Sigmoid colon (tissue), 7 donors: ENCODE results near the gene EIF4E. TPM values are rescaled to one million over a fixed set of nuclear protein-coding genes. Genes with fewer than 3 reads are reported as not detected.
"Not testable (repeated sequence)": the region's sequence is repeated elsewhere in the genome, so short reads cannot be mapped to it uniquely, and the experiment has no call there.

Experiments used
- DNase-seq: peaks from one replicate; pipeline ENCODE4 v3.0.0-alpha.2; 2019
- H3K27ac ChIP-seq, 4 donors: fragments of 200-600 bp; sonication (generic); one replicate each; pipeline ENCODE4 v1.5.1; 2016 to 2019; ENCODE audit warnings: mild to moderate bottlenecking in 1 of 4
- H3K27me3 ChIP-seq, 3 donors: fragments of 200-600 bp; sonication (generic); one replicate each; pipeline ENCODE4 v1.5.1; 2019; ENCODE audit warnings: mild to moderate bottlenecking in 1 of 3
- H3K36me3 ChIP-seq, 4 donors: fragments of 200-600 bp; sonication (generic); one replicate each; pipeline ENCODE4 v1.5.1; 2016 to 2019
- H3K4me1 ChIP-seq, 4 donors: fragments of 200-600 bp; sonication (generic); one replicate each; pipeline ENCODE4 v1.5.1; 2017 to 2019
- H3K4me3 ChIP-seq, 4 donors: fragments of 200-600 bp; sonication (generic); one replicate each; pipeline ENCODE4 v1.5.1; 2017 to 2019; ENCODE audit warnings: mild to moderate bottlenecking in 2 of 4, moderate library complexity in 1 of 4
- H3K9me3 ChIP-seq, 4 donors: fragments of 200-600 bp in 3 of 4; sonication (generic) in 3 of 4; one replicate each; pipeline versions ENCODE4 v1.5.1 to v1.6.1; 2013 to 2019
- CTCF ChIP-seq, 4 experiments: fragments of 450-650 bp in 3 of 4; fragments of 200-600 bp in 1 of 4; IDR thresholded peaks; one replicate each; pipeline ENCODE4 v1.5.1; 2016 to 2019; ENCODE audit warnings: antibody characterized with exemption in 4 of 4, mild to moderate bottlenecking in 3 of 4, moderate library complexity in 2 of 4
- EP300 ChIP-seq, 4 donors: sonication (generic); formaldehyde crosslinking; IDR thresholded peaks; one replicate each; pipeline ENCODE4 v1.6.1; 2017; ENCODE audit warnings: antibody characterized with exemption in 4 of 4
- POLR2A ChIP-seq, 2 donors: fragments of 450-650 bp; IDR thresholded peaks; one replicate each; pipeline ENCODE4 v1.6.1; 2016; ENCODE audit warnings: antibody characterized with exemption in 2 of 2, mild to moderate bottlenecking in 2 of 2, moderate library complexity in 2 of 2
- POLR2AphosphoS5 ChIP-seq, 4 donors: sonication (generic); formaldehyde crosslinking; IDR thresholded peaks; one replicate each; pipeline ENCODE4 v1.6.1; 2017; ENCODE audit warnings: antibody characterized with exemption in 4 of 4
- WGBS, 2 donors: extraction: QIAGEN DNeasy Blood & Tissue Kit; methylation state at CpG; one replicate each; pipeline ENCODE4 v1.1.7; 2013; 5-methylcytosine and 5-hydroxymethylcytosine counted together
- intact Hi-C: fragments of 100-400 bp; cut with DNase I; formaldehyde crosslinking; loops from one replicate; pipeline ENCODE4 v1.15.1; 2023
- polyA plus RNA-seq, 3 donors: library from polyadenylated mRNA; stranded (reverse); fragments of 200-250 nt; gene quantifications; one replicate each; pipeline ENCODE4 v1.2.3, GENCODE V29; 2013
- total RNA-seq, 4 donors: library from RNA; depleted of rRNA; stranded (reverse); fragments of >200 nt; gene quantifications; one replicate each; pipeline ENCODE4 v1.1.0, GENCODE V29; 2016
- donor health status: healthy with polysubstance abuse.
- donor health status: Bipolar disorder and iron deficiency.
- donor health status: healthy.

Gene EIF4E
- total and polyA plus RNA-seq, 7 donors = 38.5 to 115 (median 74.5) TPM

GRCh38 chr4:98928131-98928504 lies 815 bp downstream of the EIF4E start:
- Histone ChIP-seq H3K27ac (peak overlapping the region; percentile 88 to 98 (median 95)), H3K9me3 (no peaks in the 10 kb centered on the region), H3K4me1 (peaks cover 0 to 30% (median 22%) of the 10 kb centered on the region in 4 donors), H3K27me3 (no peaks in the 10 kb centered on the region), H3K36me3 (peaks cover 0 to 4% (median 0%) of the 10 kb centered on the region in 4 donors), H3K4me3 (peak overlapping the region; percentile 59 to 98 (median 96))
- TF ChIP-seq POLR2A (IDR thresholded peaks at IDR 0.05) (no peak), CTCF (IDR thresholded peaks at IDR 0.05) (peak in 1 of 4 experiments; percentile 8)
- peak; percentile 79 for DNase-seq
- intact Hi-C loops = loop anchor here (2.0 to 10.0 kb wide), 6 partner anchors 67 to 967 kb away; partner anchors contain the start of genes LAMTOR3, METAP1, RAP1GDS1 and TSPAN5
- WGBS, 2 donors = 1% methylated on average over 26 of the region's 26 CpGs

GRCh38 chr4:98926257-98926656 lies 2.7 kb downstream of the EIF4E start:
- intact Hi-C loops = loop anchor here (5.0 to 10.0 kb wide), 5 partner anchors 131 to 969 kb away; partner anchors contain the start of genes LAMTOR3, RAP1GDS1 and TSPAN5
- WGBS, 2 donors = 95 to 98% methylated on average over 15 of the region's 15 CpGs
- not testable (repeated sequence) for H3K27me3 ChIP-seq, H3K4me3 ChIP-seq, H3K36me3 ChIP-seq, H3K27ac ChIP-seq, DNase-seq, H3K9me3 ChIP-seq
- peaks cover 0 to 30% (median 22%) of the 10 kb centered on the region in 4 donors for H3K4me1 ChIP-seq

GRCh38 chr4:98921292-98921691 lies 7.6 kb downstream of the EIF4E start:
- TF ChIP-seq EP300 (IDR thresholded peaks at IDR 0.05) (no peak), CTCF (IDR thresholded peaks at IDR 0.05) (no peak), POLR2AphosphoS5 (IDR thresholded peaks at IDR 0.05) (no peak), POLR2A (IDR thresholded peaks at IDR 0.05) (no peak)
- Histone ChIP-seq H3K27ac (no peak overlapping the region), H3K4me3 (no peak overlapping the region), H3K27me3 (no peaks in the 10 kb centered on the region), H3K9me3 (no peaks in the 10 kb centered on the region), H3K4me1 (peaks cover 0 to 11% (median 3%) of the 10 kb centered on the region in 4 donors), H3K36me3 (peaks cover 0 to 10% (median 0%) of the 10 kb centered on the region in 4 donors)
- WGBS, 2 donors = 88 to 95% methylated on average over 5 of the region's 5 CpGs
- intact Hi-C loops = loop anchor here (10.0 kb wide), 1 partner anchor 974 kb away; the partner anchor contains the start of gene LAMTOR3
- DNase-seq = no peak

- Histone ChIP-seq H3K4me3 (no peak overlapping the region), H3K36me3 (peaks cover 0 to 5% (median 0%) of the 10 kb centered on the region in 4 donors), H3K27ac (no peak overlapping the region), H3K4me1 (peaks cover 0 to 8% (median 2%) of the 10 kb centered on the region in 4 donors), H3K27me3 (no peaks in the 10 kb centered on the region), H3K9me3 (no peaks in the 10 kb centered on the region)
- WGBS, 2 donors = 96% methylated on average over 2 of the region's 2 CpGs
- intact Hi-C loops = loop anchor here (10.0 kb wide), 1 partner anchor 975 kb away; the partner anchor contains the start of gene LAMTOR3
- no peak for DNase-seq
- TF ChIP-seq EP300 (IDR thresholded peaks at IDR 0.05) (no peak), POLR2AphosphoS5 (IDR thresholded peaks at IDR 0.05) (no peak), POLR2A (IDR thresholded peaks at IDR 0.05) (no peak), CTCF (IDR thresholded peaks at IDR 0.05) (no peak)
Observed at GRCh38 chr4:98919996-98920395, 8.9 kb downstream of the EIF4E start.

GRCh38 chr4:98910728-98911127 lies 18.2 kb downstream of the EIF4E start:
- H3K27ac ChIP-seq, H3K9me3 ChIP-seq, H3K36me3 ChIP-seq, H3K4me3 ChIP-seq, H3K27me3 ChIP-seq, intact Hi-C loops, DNase-seq: not testable (repeated sequence)
- WGBS, 2 donors = 79 to 85% methylated on average over 8 of the region's 8 CpGs
- H3K4me1 ChIP-seq = peaks cover 0 to 52% (median 45%) of the 10 kb centered on the region in 4 donors
